CD4-positive, alpha-beta T cell (primary cell): Measurements from ENCODE around the gene DCP2. TPM values are rescaled to one million over a fixed set of nuclear protein-coding genes. Genes with fewer than 3 reads are reported as not detected.

ENCODE experiments used
- ATAC-seq: fragments of 200-7000 bp; cut with Tn5 transposase; one replicate; pipeline ENCODE4 v1.10.0; 2022; ENCODE audit warnings: mild to moderate bottlenecking; ENCODE audit not compliant: poor library complexity
- CTCF ChIA-PET: fragments of 350-600 bp; sonication (Branson Sonifier 250); formaldehyde crosslinking; loops from one replicate; lab custom pipeline; 2021; ENCODE audit warnings: antibody characterized with exemption, inconsistent platforms; lab: Charles Lee
- POLR2A ChIA-PET: fragments of 350-600 bp; sonication (Branson Sonifier 250); formaldehyde crosslinking; loops from one replicate; lab custom pipeline; 2021; ENCODE audit warnings: antibody characterized with exemption, inconsistent platforms; lab: Charles Lee
- DNase-seq, 14 experiments: peaks; one replicate each; pipeline ENCODE4 v3.0.0-alpha.2; 2013 to 2020; ENCODE audit warnings: mixed read lengths in 2 of 14
- H3K27ac ChIP-seq, 2 donors: one replicate each; pipeline versions ENCODE4 v1.5.1 to v1.7.0; 2013; ENCODE audit warnings: low read length in 2 of 2, low read depth in 1 of 2, mild to moderate bottlenecking in 1 of 2
- H3K27me3 ChIP-seq, 2 experiments: 1 replicate in 1 of 2; 2 replicates in 1 of 2; pipeline versions ENCODE4 v1.6.1 to v1.7.0; 2013; ENCODE audit warnings: low read length in 2 of 2, control low read depth in 1 of 2, mild to moderate bottlenecking in 1 of 2, moderate library complexity in 1 of 2; ENCODE audit not compliant: insufficient read depth in 2 of 2, control insufficient read depth in 1 of 2
- H3K36me3 ChIP-seq: one replicate; pipeline ENCODE4 v1.6.1; 2013; ENCODE audit warnings: low read length, control low read depth; ENCODE audit not compliant: insufficient read depth
- H3K4me1 ChIP-seq: one replicate; pipeline ENCODE4 v1.6.1; 2013; ENCODE audit warnings: low read length, control low read depth; ENCODE audit not compliant: insufficient read depth
- H3K4me3 ChIP-seq: one replicate; pipeline ENCODE4 v1.5.1; 2013; ENCODE audit warnings: mild to moderate bottlenecking, low read length, moderate library complexity
- H3K9me3 ChIP-seq, 2 experiments: 1 replicate in 1 of 2; 2 replicates in 1 of 2; pipeline versions ENCODE4 v1.6.1 to v1.7.0; 2013; ENCODE audit warnings: low read length in 2 of 2, mild to moderate bottlenecking in 2 of 2, control low read depth in 1 of 2, moderate library complexity in 1 of 2; ENCODE audit not compliant: control insufficient read depth in 1 of 2, insufficient read depth in 1 of 2
- H3K27ac Mint-ChIP-seq: one replicate; pipeline ENCODE4 v1.8.0; 2020; ENCODE audit warnings: mixed read lengths
- H3K27me3 Mint-ChIP-seq: one replicate; pipeline ENCODE4 v1.8.0; 2021; ENCODE audit warnings: mixed read lengths
- H3K36me3 Mint-ChIP-seq: one replicate; pipeline ENCODE4 v1.8.0; 2021; ENCODE audit warnings: low read depth, mixed read lengths
- H3K4me1 Mint-ChIP-seq: one replicate; pipeline ENCODE4 v1.8.0; 2021; ENCODE audit warnings: low read depth, mixed read lengths
- H3K4me3 Mint-ChIP-seq: one replicate; pipeline ENCODE4 v1.8.0; 2020; ENCODE audit warnings: mild to moderate bottlenecking, mixed read lengths
- H3K9me3 Mint-ChIP-seq: one replicate; pipeline ENCODE4 v1.8.0; 2020; ENCODE audit warnings: mixed read lengths
- intact Hi-C, 2 experiments: fragments of 100-400 bp; cut with DNase I in 1 of 2; cut with micrococcal nuclease in 1 of 2; formaldehyde crosslinking; loops; one replicate each; pipeline versions ENCODE4 v1.15.1 to v1.9.0; 2023 to 2025; cut with DNase I, micrococcal nuclease
- total RNA-seq, 174 experiments: library from RNA in 2 of 174; stranded (reverse) in 2 of 174; gene quantifications; one replicate each; pipeline ENCODE4 v1.2.3 and lab custom pipeline; 2021 to 2026
- TF ChIP-seq, protein P1 (sequence below): fragments of 200-600 bp; IDR thresholded peaks from one replicate; pipeline ENCODE4 v1.8.0; 2022; ENCODE audit warnings: antibody characterized with exemption, mild to moderate bottlenecking

The DCP2 gene
- total RNA-seq, 2 experiments from 2014 or later = 86.3 to 87.1 TPM

DNA sequence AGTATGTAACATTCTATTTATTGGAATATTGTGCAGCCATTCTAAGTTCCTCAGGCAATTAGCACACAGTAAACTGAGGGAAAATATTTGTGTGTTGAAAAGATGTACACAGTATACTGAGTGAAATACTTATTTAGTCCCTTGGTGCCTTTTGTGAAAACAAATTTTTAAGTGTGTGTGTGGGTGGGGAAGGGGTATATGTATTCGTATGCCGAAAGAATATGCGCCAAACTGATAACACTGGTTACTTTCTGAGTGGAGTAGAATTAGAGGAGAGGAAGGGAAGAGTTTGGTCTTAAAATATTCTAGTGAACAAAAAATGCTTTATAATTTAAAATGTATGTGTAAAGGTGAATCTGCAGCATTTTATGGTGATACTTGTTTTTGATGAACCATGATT, 3.1 kb downstream of the DCP2 start:
- peaks cover 20% of the 10 kb centered on the region for H3K4me1 ChIP-seq
- H3K4me3 Mint-ChIP-seq = peak overlapping the region; percentile 85
- no peaks in the 10 kb centered on the region for H3K27me3 ChIP-seq
- no peak overlapping the region for H3K4me3 ChIP-seq
- no peak overlapping the region for H3K27ac ChIP-seq
- peaks cover 85% of the 10 kb centered on the region for H3K4me1 Mint-ChIP-seq
- ChIA-PET CTCF (interaction anchor here (0.5 to 1.3 kb wide), 3 partner anchors 16 to 539 kb away, joined by 3 to 9 read pairs (median 5); partner anchors contain the start of gene SRP19), POLR2A (interaction anchor here (0.6 to 1.6 kb wide), 5 partner anchors 16 to 566 kb away, joined by 3 to 6 read pairs (median 3); partner anchors contain the start of genes REEP5 and SRP19)
- intact Hi-C loops = loop anchor here (5.0 kb wide), 4 partner anchors 117 to 533 kb away; partner anchors contain the start of genes YTHDC2 (in 2 of the 2) and SRP19 (in 1 of the 2)
- ATAC-seq (no peak), DNase-seq (no peak)
- H3K9me3 ChIP-seq = no peaks in the 10 kb centered on the region
- no peaks in the 10 kb centered on the region for H3K27me3 Mint-ChIP-seq
- H3K36me3 Mint-ChIP-seq = peaks cover 59% of the 10 kb centered on the region
- TF ChIP-seq, protein P1, sequence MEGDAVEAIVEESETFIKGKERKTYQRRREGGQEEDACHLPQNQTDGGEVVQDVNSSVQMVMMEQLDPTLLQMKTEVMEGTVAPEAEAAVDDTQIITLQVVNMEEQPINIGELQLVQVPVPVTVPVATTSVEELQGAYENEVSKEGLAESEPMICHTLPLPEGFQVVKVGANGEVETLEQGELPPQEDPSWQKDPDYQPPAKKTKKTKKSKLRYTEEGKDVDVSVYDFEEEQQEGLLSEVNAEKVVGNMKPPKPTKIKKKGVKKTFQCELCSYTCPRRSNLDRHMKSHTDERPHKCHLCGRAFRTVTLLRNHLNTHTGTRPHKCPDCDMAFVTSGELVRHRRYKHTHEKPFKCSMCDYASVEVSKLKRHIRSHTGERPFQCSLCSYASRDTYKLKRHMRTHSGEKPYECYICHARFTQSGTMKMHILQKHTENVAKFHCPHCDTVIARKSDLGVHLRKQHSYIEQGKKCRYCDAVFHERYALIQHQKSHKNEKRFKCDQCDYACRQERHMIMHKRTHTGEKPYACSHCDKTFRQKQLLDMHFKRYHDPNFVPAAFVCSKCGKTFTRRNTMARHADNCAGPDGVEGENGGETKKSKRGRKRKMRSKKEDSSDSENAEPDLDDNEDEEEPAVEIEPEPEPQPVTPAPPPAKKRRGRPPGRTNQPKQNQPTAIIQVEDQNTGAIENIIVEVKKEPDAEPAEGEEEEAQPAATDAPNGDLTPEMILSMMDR = no peak
- H3K36me3 ChIP-seq = peaks cover 18% of the 10 kb centered on the region
- no peaks in the 10 kb centered on the region for H3K9me3 Mint-ChIP-seq
- peak overlapping the region; percentile 96 for H3K27ac Mint-ChIP-seq

DNA sequence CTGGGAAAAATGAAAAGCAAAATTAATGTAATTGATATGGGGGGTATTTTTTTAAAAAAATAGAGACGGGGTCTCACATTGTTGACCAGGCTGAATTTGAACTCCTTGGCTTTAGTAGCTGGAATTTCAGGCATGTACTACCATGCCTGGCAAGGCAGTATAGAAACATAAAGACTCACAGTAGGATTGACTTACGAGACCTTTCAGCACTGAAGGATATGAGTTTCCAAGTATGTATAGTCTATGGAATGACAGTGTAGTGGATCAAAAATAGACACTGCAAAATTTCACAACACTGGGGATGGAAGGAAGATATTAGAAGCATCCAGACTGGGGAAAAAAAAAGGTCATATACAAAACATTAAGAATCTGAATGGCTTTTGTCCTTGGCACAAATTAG, 6.8 kb downstream of the DCP2 start:
- H3K36me3 Mint-ChIP-seq = peaks cover 53% of the 10 kb centered on the region
- no peaks in the 10 kb centered on the region for H3K9me3 Mint-ChIP-seq
- H3K4me3 Mint-ChIP-seq = no peak overlapping the region
- H3K9me3 ChIP-seq = no peaks in the 10 kb centered on the region
- H3K4me3 ChIP-seq = no peak overlapping the region
- intact Hi-C loops = no loop called here
- peak overlapping the region; percentile 56 for H3K27ac Mint-ChIP-seq
- H3K27me3 Mint-ChIP-seq = no peaks in the 10 kb centered on the region
- no peak overlapping the region for H3K27ac ChIP-seq
- H3K4me1 Mint-ChIP-seq = peaks cover 72% of the 10 kb centered on the region
- no peak for DNase-seq
- peaks cover 12% of the 10 kb centered on the region for H3K4me1 ChIP-seq
- TF ChIP-seq, protein P1 = no peak
- peaks cover 30% of the 10 kb centered on the region for H3K36me3 ChIP-seq
- CTCF ChIA-PET = no interaction called here
- POLR2A ChIA-PET = no interaction called here
- ATAC-seq = no peak
- no peaks in the 10 kb centered on the region for H3K27me3 ChIP-seq

DNA sequence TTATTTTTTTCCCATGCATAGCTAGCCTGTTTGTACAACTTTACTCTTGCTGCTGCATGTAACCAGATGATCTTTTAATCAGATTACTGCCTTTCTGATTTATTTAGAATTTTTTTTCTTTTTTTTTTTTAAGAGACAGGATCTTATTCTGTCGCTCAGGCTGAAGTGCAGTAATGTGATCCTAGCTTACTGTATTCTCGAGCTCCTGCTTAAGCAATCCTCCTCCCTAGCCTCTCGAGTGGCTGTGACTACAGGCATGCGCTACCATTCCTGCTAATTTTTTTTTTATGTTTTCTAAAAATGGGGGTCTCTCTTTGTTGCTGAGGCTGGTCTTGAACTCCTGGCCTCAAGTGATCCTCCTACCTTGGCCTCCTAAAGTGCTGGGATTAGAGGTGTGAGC, 9.6 kb downstream of the DCP2 start:
- H3K4me1 Mint-ChIP-seq = peaks cover 70% of the 10 kb centered on the region

More for the DNA sequence above, 9.6 kb downstream of the DCP2 start:
- Histone ChIP-seq H3K27me3 (no peaks in the 10 kb centered on the region), H3K36me3 (peaks cover 38% of the 10 kb centered on the region), H3K4me1 (peaks cover 9% of the 10 kb centered on the region), H3K27ac (no peak overlapping the region), H3K9me3 (no peaks in the 10 kb centered on the region), H3K4me3 (no peak overlapping the region)
- Mint-ChIP-seq H3K27me3 (no peaks in the 10 kb centered on the region), H3K9me3 (no peaks in the 10 kb centered on the region), H3K4me3 (no peak overlapping the region), H3K36me3 (peaks cover 70% of the 10 kb centered on the region), H3K27ac (no peak overlapping the region)
- intact Hi-C loops = no loop called here
- DNase-seq (no peak), ATAC-seq (no peak)
- POLR2A ChIA-PET = interaction anchor here (1.0 to 1.4 kb wide), 3 partner anchors 10 to 36 kb away, joined by 3 to 5 read pairs (median 4); partner anchors contain the start of gene DCP2
- TF ChIP-seq, protein P1 = no peak
- CTCF ChIA-PET = interaction anchor here (2.2 kb wide), 1 partner anchor 10 kb away, joined by 6 read pairs; no protein-coding TSS in a partner anchor
